Left ventricle myocardium inferior (tissue), 1 donor: Measurements from ENCODE around the gene SEMA3B. TPM values are rescaled to one million over a fixed set of nuclear protein-coding genes. Genes with fewer than 3 reads are reported as not detected.

ENCODE experiments used
- DNase-seq: peaks from one replicate; pipeline ENCODE4 v3.0.0-alpha.2; 2020
- H3K27ac ChIP-seq: fragments of 200-600 bp; replicated peaks from 2 replicates; pipeline ENCODE4 v1.8.0; 2021
- H3K27me3 ChIP-seq: fragments of 200-600 bp; 2 replicates; pipeline ENCODE4 v1.8.0; 2021; ENCODE audit warnings: low read depth
- H3K36me3 ChIP-seq: fragments of 200-600 bp; 2 replicates; pipeline ENCODE4 v1.8.0; 2021
- H3K4me1 ChIP-seq: fragments of 200-600 bp; 2 replicates; pipeline ENCODE4 v1.8.0; 2021
- H3K4me3 ChIP-seq: fragments of 200-600 bp; 2 replicates; pipeline ENCODE4 v1.8.0; 2021; ENCODE audit warnings: mild to moderate bottlenecking, moderate library complexity
- H3K9me3 ChIP-seq: fragments of 200-600 bp; replicated peaks from 2 replicates; pipeline ENCODE4 v1.8.0; 2021
- intact Hi-C: fragments of 100-400 bp; cut with micrococcal nuclease; formaldehyde crosslinking; loops from one replicate; pipeline ENCODE4 v1.11.0; 2022
- total RNA-seq: library from RNA; stranded (reverse); fragmentation: NEBNext Ultra II Directional; extraction: Animal tissue kit (Norgen Biotek cat#: 25700); gene quantifications from one replicate; pipeline ENCODE4 v1.2.1, GENCODE V29; 2021
- TF ChIP-seq, protein P1 (sequence below): fragments of 200-600 bp; IDR thresholded peaks from 2 replicates; pipeline ENCODE4 v1.8.0; 2021; ENCODE audit warnings: antibody characterized with exemption, mild to moderate bottlenecking, borderline replicate concordance
- donor health status: DM: no; HTN: yes; CAD: no; lungs with severe emphysema.

SEMA3B gene
- total RNA-seq, 1 donor from 2014 or later: 23.2 TPM

DNA sequence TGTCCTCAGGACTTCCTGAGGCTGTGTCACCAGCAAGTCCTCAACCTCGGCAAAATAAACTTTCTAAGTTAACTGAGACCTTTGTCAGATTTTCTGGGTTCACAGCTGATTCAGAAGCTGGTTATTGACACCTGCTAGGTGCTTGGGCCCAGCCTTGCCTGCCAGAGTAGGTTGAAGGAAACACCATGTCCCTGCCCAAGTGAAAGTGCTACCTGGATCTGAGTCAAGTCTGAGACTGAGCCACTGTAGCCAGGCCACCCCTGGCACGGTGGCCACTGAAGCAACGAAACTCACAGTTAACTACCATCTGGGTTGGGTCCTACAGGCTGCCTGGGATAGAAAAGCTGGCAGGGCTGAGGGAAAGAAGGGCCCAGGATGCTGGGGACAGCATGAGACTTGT, 45.4 kb downstream of the SEMA3B start:
- DNase-seq: no peak
- Histone ChIP-seq H3K4me3 (no peak overlapping the region), H3K27ac (peak overlapping the region; percentile 11), H3K27me3 (no peaks in the 10 kb centered on the region), H3K4me1 (peaks cover 58% of the 10 kb centered on the region), H3K36me3 (peaks cover 40% of the 10 kb centered on the region), H3K9me3 (no peaks in the 10 kb centered on the region)
- intact Hi-C loops: no loop called here
- TF ChIP-seq, protein P1, sequence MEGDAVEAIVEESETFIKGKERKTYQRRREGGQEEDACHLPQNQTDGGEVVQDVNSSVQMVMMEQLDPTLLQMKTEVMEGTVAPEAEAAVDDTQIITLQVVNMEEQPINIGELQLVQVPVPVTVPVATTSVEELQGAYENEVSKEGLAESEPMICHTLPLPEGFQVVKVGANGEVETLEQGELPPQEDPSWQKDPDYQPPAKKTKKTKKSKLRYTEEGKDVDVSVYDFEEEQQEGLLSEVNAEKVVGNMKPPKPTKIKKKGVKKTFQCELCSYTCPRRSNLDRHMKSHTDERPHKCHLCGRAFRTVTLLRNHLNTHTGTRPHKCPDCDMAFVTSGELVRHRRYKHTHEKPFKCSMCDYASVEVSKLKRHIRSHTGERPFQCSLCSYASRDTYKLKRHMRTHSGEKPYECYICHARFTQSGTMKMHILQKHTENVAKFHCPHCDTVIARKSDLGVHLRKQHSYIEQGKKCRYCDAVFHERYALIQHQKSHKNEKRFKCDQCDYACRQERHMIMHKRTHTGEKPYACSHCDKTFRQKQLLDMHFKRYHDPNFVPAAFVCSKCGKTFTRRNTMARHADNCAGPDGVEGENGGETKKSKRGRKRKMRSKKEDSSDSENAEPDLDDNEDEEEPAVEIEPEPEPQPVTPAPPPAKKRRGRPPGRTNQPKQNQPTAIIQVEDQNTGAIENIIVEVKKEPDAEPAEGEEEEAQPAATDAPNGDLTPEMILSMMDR: no peak

DNA sequence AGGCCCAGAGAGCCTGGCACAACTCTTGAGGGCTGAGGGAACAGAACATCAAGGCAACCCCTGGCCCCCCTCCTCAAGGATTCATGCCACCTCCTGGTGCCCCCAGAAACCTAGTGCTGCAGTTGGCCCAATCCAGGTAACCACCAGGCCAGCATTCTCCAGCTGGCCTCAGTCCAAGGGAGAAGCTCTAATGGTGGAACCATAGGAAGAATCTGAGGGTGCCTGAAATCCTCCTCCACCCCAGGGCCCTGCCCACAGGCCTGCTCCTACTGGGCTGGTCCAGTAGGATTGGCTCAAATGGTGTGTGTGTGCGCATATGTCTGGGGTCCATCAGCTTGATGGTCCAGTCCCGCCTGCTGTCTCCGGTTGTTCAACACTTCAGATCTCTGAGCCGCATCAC, 45.9 kb downstream of the SEMA3B start:
- DNase-seq: no peak
- intact Hi-C loops: no loop called here
- peaks cover 41% of the 10 kb centered on the region for H3K36me3 ChIP-seq
- TF ChIP-seq, protein P1: no peak
- H3K9me3 ChIP-seq: no peaks in the 10 kb centered on the region
- peaks cover 62% of the 10 kb centered on the region for H3K4me1 ChIP-seq
- peak overlapping the region; percentile 11 for H3K27ac ChIP-seq
- no peak overlapping the region for H3K4me3 ChIP-seq
- H3K27me3 ChIP-seq: no peaks in the 10 kb centered on the region

DNA sequence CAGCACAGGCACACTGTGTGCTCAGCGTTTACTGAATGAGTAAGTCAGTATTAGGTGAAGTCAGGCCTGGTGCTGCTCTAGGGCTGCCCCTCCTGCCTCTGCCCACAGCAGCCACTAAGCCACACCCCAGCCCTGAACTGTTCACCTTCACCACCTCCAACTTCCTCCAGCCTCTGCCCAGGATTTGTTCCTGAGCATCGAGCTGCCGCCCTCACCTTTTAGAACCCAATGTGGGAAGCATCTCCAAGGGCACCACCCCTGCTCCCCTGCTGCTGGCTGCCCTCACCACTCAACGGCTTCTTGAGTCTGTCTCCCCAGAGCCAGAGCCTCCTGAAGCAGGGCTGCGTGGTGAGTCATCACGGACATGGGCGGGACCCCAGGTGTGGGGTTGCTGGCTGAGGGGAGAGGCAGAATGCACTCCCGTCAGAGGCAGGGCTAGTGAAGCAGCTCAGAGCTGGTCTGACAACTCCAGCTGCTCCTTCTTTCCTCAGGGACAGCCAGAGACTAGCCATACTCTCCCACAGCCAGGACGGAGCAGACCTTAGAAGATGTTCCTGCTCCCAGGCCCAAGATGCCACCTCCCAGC, 47.8 kb downstream of the SEMA3B start:
- Histone ChIP-seq H3K36me3 (peaks cover 45% of the 10 kb centered on the region), H3K27ac (peak overlapping the region; percentile 99), H3K9me3 (no peaks in the 10 kb centered on the region), H3K4me3 (peak overlapping the region; percentile 86), H3K4me1 (peaks cover 78% of the 10 kb centered on the region), H3K27me3 (no peaks in the 10 kb centered on the region)
- DNase-seq: no peak
- TF ChIP-seq, protein P1: no peak
- intact Hi-C loops: no loop called here

GRCh38 chr3:50317300-50317699, 48.4 kb downstream of the SEMA3B start:
- peaks cover 45% of the 10 kb centered on the region for H3K36me3 ChIP-seq
- TF ChIP-seq, protein P1: no peak
- H3K9me3 ChIP-seq: no peaks in the 10 kb centered on the region
- H3K27me3 ChIP-seq: no peaks in the 10 kb centered on the region
- intact Hi-C loops: no loop called here
- peak overlapping the region; percentile 86 for H3K4me3 ChIP-seq
- peak overlapping the region; percentile 99 for H3K27ac ChIP-seq
- H3K4me1 ChIP-seq: peaks cover 83% of the 10 kb centered on the region
- no peak for DNase-seq

DNA sequence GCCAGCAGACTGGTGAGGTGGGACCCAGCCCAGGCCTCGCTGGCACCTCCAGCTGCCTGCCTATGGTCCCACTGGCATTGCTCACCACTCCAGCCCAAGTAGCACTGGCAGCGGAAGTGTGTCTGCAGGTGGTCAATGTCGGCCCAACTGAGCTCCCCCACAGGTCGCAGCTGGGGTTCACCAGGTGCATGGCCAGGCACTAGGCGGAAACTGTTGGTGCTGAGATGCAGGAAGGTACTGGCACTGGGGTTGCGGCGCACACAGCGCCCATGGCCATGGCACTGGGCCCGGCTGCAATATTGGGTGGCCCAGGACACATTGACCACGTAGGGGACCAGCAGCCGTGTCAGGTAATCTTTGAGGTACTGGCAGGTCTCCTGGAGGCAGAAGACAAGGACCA, 49.2 kb downstream of the SEMA3B start:
- peaks cover 45% of the 10 kb centered on the region for H3K36me3 ChIP-seq
- no peaks in the 10 kb centered on the region for H3K27me3 ChIP-seq
- H3K4me1 ChIP-seq: peaks cover 92% of the 10 kb centered on the region
- no peak for DNase-seq
- TF ChIP-seq, protein P1: no peak
- H3K27ac ChIP-seq: peak overlapping the region; percentile 99
- intact Hi-C loops: no loop called here
- no peaks in the 10 kb centered on the region for H3K9me3 ChIP-seq
- H3K4me3 ChIP-seq: peak overlapping the region; percentile 86
